ENCODE measurements around the gene LIN7B. TPM values are rescaled to one million over a fixed set of nuclear protein-coding genes. Genes with fewer than 3 reads are reported as not detected.

The LIN7B gene
- total RNA-seq, 1 experiment from 2014 or later = 15.9 TPM

DNA sequence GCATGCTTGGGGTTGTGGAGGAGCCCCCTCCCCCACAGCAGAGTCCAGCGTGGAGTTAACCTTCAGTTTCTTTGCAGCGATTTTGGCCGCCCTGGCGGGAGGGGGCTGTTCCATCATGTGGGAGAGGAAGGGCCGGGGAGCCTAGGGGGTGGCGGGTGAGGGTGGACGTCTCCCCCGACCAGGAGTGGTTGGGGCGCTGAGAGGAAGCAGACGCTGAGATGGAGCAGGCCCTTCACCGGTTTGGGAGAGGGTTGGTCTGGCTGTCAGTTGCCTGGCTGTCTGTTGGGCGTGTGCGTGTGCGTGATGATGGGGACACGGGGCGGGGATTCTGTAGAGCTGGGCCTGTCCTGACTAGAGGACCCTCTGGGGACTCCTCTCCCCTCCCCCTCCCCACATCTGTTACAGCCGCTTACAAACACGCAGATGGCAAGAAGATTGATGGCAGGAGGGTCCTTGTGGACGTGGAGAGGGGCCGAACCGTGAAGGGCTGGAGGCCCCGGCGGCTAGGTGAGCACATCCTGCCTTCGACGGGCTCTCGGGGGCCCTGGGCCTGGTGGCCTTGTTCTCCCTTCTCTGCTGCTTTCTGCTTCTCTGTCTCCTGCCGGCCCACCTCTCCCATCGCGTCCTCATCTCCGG, 9.8 kb upstream of the LIN7B start:
- Histone ChIP-seq H3K36me3 (peaks cover 91% of the 10 kb centered on the region), H3K27me3 (replicated peaks) (no peaks in the 10 kb centered on the region), H3K27ac (no peak overlapping the region), H3K9me3 (replicated peaks) (no peaks in the 10 kb centered on the region), H3K4me1 (replicated peaks) (peaks cover 5% of the 10 kb centered on the region), H3K4me3 (no peak overlapping the region)
- no peak for DNase-seq (ENCODE audit: low read depth in 1 of 2, low spot score in 2 of 2)

DNA sequence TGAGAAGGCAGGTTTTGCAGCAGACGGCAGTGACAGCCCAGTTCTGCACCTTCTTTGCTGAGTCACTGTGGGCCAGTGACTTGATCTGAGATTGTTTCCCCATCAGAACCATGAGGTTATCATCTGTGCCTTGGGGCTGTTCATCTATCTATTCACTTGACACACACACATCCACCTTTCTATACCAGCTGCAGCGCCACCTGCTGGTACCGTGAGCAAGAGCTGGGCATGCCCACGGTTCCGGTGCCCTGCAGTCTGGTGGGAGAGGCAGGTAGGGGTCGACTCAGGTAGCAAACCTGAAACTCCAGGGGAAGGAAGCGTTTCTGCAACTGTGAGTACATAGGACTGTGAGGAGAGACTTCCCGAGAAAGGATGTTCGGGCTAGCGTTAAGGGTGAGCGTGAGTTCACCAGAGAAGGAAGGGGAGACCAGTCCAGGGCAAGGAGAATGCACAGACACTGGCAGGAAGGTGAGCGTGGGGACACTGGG, 7.5 kb upstream of the LIN7B start:
- no peak overlapping the region for H3K27ac ChIP-seq
- H3K9me3 ChIP-seq (replicated peaks) = no peaks in the 10 kb centered on the region
- H3K4me3 ChIP-seq = no peak overlapping the region
- H3K4me1 ChIP-seq (replicated peaks) = peaks cover 26% of the 10 kb centered on the region
- no peaks in the 10 kb centered on the region for H3K27me3 ChIP-seq (replicated peaks)
- H3K36me3 ChIP-seq = peaks cover 77% of the 10 kb centered on the region
- peak in 1 of 2 experiments; percentile 69 for DNase-seq (ENCODE audit: low read depth in 1 of 2, low spot score in 2 of 2)

DNA sequence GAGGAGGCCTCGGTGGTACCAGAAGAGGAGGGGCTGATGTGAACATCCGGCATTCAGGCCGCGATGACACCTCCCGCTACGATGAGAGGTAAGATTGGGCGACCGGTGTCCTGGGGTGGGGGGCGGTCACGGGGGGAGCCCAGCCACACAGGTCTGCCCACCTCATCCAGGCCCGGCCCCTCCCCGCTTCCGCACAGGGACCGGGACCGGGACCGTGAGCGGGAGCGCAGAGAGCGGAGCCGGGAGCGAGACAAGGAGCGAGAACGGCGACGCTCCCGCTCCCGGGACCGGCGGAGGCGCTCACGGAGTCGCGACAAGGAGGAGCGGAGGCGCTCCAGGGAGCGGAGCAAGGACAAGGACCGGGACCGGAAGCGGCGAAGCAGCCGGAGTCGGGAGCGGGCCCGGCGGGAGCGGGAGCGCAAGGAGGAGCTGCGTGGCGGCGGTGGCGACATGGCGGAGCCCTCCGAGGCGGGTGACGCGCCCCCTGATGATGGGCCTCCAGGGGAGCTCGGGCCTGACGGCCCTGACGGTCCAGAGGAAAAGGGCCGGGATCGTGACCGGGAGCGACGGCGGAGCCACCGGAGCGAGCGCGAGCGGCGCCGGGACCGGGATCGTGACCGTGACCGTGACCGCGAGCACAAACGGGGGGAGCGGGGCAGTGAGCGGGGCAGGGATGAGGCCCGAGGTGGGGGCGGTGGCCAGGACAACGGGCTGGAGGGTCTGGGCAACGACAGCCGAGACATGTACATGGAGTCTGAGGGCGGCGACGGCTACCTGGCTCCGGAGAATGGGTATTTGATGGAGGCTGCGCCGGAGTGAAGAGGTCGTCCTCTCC, 6.3 kb upstream of the LIN7B start:
- Histone ChIP-seq H3K4me3 (no peak overlapping the region), H3K36me3 (peaks cover 68% of the 10 kb centered on the region), H3K9me3 (replicated peaks) (no peaks in the 10 kb centered on the region), H3K27ac (no peak overlapping the region), H3K27me3 (replicated peaks) (no peaks in the 10 kb centered on the region), H3K4me1 (replicated peaks) (peaks cover 26% of the 10 kb centered on the region)
- no peak for DNase-seq (ENCODE audit: low read depth in 1 of 2, low spot score in 2 of 2)

DNA sequence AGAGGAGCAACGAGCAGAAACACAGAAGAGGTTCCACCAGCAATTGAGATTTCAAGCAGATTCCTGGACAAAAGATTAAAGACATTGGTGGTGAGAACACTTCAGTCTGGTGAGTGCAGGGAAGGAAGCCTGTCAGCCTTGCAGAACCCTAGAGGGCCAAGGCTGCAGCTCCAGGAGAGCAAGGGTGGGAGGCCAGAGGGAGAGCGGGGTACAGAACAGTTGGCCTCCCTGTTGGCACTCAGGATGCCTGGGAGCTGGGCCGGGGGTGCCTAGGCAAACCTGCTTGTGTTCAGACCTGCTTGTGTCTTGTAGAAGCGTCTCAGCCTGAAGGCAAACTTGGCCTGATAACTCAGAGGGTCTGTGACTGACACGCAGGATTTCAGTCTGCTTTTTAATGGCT, 5.1 kb upstream of the LIN7B start:
- Histone ChIP-seq H3K27me3 (replicated peaks) (no peaks in the 10 kb centered on the region), H3K36me3 (peaks cover 60% of the 10 kb centered on the region), H3K27ac (no peak overlapping the region), H3K9me3 (replicated peaks) (peaks cover 2% of the 10 kb centered on the region), H3K4me3 (no peak overlapping the region), H3K4me1 (replicated peaks) (peaks cover 30% of the 10 kb centered on the region)
- no peak for DNase-seq (ENCODE audit: low read depth in 1 of 2, low spot score in 2 of 2)

DNA sequence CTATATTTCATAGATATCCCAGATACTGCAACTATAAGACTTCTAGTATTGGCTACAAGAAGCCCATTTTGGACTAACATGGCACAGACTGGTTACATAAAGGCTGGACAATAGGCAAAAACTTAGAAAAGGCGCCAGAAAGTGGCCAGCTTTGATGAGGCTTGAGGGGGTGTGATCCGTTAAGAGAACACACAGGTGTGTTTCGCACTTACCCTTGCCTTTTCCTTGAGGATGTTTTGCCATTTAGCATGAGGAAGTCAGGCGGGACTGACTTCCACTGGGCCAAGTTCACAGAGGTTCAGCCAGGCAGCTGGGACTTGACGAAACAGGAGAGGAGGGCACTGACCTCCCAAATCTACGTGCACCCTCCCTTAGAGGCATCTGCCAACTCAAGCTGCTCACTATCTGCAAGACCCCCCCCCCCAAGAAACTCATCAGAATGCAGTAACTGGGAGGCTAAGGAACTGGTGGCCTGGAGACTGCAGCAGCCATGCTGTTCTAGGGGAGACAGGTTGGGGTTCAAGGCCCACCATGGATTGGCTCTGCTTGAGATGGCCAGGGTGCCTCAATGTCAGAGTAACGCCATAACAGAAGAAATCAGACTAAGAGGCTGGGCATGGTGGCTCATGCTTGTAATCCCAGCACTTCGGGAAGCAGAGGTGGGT, 4.5 kb upstream of the LIN7B start:
- Histone ChIP-seq H3K27ac (no peak overlapping the region), H3K9me3 (replicated peaks) (peaks cover 3% of the 10 kb centered on the region), H3K4me1 (replicated peaks) (peaks cover 33% of the 10 kb centered on the region), H3K27me3 (replicated peaks) (no peaks in the 10 kb centered on the region), H3K4me3 (no peak overlapping the region), H3K36me3 (peaks cover 55% of the 10 kb centered on the region)
- DNase-seq (ENCODE audit: low read depth in 1 of 2, low spot score in 2 of 2) = no peak

DNA sequence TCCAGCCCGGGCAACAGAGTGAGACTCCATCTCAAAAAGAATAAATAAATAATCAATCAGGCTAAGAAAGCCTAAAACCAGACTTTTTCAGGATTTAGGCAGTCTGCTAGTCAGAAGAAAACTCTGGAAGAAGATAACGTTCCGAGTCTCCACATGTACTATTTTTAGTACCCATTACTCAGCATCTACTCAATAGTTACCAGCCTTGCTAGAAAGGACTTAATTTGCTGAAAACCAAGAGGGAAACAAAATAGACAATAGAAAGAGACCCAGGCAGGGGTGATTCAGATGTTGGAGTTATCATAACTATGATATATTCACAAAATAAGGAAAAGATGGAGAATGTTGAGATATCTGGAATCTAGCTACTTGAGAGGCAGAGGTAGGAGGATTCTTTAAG, 3.6 kb upstream of the LIN7B start:
- Histone ChIP-seq H3K9me3 (replicated peaks) (peaks cover 3% of the 10 kb centered on the region), H3K4me3 (no peak overlapping the region), H3K27me3 (replicated peaks) (no peaks in the 10 kb centered on the region), H3K27ac (no peak overlapping the region), H3K36me3 (peaks cover 46% of the 10 kb centered on the region), H3K4me1 (replicated peaks) (peaks cover 41% of the 10 kb centered on the region)
- no peak for DNase-seq (ENCODE audit: low read depth in 1 of 2, low spot score in 2 of 2)

DNA sequence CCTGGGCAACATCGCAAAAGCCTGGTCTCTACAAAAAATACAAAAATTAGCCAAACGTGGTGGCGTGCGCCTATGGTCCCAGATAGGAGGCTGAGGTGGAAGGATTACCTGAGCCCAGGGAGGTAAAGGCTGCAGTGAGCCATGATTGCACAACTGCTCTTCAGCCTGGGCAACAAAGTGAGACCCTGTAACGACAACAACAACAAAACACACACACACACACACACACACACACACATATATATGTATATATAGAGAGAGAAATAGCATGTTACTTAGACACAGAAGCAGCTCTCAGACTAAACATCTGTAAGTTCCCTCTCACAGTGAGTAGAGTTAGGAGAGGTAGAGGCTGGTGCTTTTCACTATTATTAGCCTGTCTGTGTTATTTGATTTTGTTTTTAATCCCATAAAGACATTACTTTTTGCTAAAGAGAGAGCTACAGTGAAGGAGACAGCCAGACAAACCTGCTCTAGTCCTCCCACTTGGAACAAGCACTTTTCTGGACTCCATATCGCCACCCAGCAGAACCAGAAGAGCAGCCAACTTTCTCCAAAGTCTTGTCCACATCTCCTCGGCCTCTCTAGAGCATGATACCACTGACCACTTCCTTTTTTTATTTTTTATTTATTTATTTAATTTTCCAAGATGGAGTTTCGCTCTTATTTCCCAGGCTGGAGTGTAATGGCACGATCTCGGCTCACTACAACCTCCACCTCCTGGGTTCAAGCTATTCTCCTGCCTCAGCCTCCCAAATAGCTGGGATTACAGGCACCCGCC, 2.8 kb upstream of the LIN7B start:
- peaks cover 3% of the 10 kb centered on the region for H3K9me3 ChIP-seq (replicated peaks)
- no peak for DNase-seq (ENCODE audit: low read depth in 1 of 2, low spot score in 2 of 2)
- H3K27me3 ChIP-seq (replicated peaks) = no peaks in the 10 kb centered on the region
- H3K4me1 ChIP-seq (replicated peaks) = peaks cover 41% of the 10 kb centered on the region
- no peak overlapping the region for H3K4me3 ChIP-seq
- no peak overlapping the region for H3K27ac ChIP-seq
- peaks cover 43% of the 10 kb centered on the region for H3K36me3 ChIP-seq

DNA sequence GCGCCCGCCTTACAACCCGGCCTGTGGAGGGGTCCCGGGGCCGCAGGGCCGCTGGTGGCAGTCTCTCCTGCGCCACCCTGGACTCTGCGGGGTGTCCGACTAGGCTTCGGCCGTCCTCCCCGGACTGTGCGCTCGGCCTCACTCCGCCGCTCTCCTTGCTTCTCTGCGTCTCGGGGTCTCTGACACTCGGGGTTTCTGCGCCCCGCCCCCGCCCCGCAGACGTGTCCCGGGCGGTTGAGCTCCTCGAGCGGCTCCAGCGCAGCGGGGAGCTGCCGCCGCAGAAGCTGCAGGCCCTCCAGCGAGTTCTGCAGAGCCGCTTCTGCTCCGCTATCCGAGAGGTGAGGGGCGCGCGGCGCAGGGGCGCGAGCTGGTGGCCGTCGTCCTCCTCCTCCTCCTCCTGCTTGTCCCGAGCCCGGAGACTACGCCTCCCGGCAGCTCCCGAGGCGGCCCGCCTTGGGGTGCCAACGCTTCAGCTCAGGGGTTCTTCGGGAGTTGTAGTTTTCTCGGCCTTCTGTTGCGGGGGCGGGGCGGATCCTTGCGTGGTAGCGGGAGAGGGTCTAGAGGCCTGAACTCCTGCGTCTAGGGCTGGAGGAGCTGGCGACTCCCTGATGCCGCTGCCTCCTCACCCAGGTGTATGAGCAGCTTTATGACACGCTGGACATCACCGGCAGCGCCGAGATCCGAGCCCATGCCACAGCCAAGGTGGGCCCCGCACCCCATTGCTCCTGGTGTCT, 627 bp downstream of the LIN7B start:
- DNase-seq (ENCODE audit: low read depth in 1 of 2, low spot score in 2 of 2) = peak; percentile 62 to 68
- peaks cover 1% of the 10 kb centered on the region; the same call in 1 of the 2 replicates for H3K27me3 ChIP-seq (replicated peaks)
- H3K4me1 ChIP-seq (replicated peaks) = peaks cover 49% of the 10 kb centered on the region
- peaks cover 3% of the 10 kb centered on the region for H3K9me3 ChIP-seq (replicated peaks)
- H3K27ac ChIP-seq = peak overlapping the region; percentile 45; the same call in 1 of the 2 replicates
- peaks cover 9% of the 10 kb centered on the region for H3K36me3 ChIP-seq
- H3K4me3 ChIP-seq = peak overlapping the region; percentile 74

DNA sequence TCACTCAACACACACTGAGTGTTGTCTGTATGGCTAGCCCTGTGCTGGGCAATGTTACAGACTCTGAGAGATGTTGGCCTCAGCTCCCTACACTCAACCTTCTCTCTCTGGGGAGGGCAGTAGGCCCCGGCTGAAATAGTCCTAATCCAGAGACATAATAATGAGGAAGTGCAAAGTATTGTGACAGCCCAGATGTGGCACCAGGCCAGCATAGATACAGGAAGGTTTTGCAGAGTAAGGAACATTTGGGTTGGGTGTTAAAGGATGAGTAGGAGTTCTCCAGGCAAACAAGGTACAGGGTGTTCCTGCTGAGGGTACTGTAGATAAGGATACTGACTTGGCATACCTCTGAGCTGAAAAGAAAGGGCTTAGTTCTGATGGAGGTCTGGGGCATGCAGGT, 2.4 kb downstream of the LIN7B start:
- H3K9me3 ChIP-seq (replicated peaks) = peaks cover 3% of the 10 kb centered on the region
- H3K4me1 ChIP-seq (replicated peaks) = peaks cover 38% of the 10 kb centered on the region
- no peak overlapping the region for H3K27ac ChIP-seq
- no peak for DNase-seq (ENCODE audit: low read depth in 1 of 2, low spot score in 2 of 2)
- H3K36me3 ChIP-seq = peaks cover 9% of the 10 kb centered on the region
- peaks cover 8% of the 10 kb centered on the region for H3K27me3 ChIP-seq (replicated peaks)
- H3K4me3 ChIP-seq = no peak overlapping the region

DNA sequence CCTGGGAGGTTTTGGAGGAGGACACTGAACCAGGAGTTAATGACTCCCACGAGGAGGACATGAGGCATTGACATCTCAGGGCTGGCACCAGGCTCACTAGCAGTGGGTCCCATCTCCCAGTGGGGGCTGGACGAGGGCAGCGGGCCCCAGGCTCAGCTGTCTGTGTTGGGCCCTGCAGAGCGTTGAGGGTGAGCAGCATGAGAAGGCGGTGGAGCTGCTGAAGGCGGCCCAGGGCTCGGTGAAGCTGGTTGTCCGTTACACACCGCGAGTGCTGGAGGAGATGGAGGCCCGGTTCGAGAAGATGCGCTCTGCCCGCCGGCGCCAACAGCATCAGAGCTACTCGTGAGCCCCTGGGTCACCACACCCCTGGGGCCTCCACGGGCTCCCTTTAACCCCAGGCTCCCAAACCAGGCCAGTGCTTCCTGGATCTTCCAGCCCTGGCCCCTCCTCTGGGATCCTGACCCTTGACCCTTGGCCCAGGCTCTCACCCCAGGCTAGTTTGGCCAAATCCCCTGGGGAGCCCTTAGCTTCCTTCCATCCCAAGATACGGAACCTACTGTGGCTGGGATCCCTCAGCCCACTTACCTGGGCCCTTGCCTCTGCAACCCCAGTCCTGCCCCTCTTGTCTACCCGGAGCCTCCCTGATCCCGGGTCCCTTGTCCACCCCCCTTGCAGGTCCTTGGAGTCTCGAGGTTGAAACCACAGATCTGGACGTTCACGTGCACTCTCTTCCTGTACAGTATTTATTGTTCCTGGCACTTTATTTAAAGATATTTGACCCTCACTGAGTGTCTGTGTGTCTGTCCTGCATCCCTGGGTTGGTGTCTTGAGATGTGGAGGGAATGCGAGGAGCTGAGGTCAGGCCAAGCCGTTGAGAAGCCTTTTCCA, 3.8 kb downstream of the LIN7B start:
- Histone ChIP-seq H3K27ac (peak overlapping the region; percentile 76; the same call in 1 of the 2 replicates), H3K9me3 (replicated peaks) (peaks cover 3% of the 10 kb centered on the region), H3K4me3 (peak overlapping the region; percentile 58)

DNA sequence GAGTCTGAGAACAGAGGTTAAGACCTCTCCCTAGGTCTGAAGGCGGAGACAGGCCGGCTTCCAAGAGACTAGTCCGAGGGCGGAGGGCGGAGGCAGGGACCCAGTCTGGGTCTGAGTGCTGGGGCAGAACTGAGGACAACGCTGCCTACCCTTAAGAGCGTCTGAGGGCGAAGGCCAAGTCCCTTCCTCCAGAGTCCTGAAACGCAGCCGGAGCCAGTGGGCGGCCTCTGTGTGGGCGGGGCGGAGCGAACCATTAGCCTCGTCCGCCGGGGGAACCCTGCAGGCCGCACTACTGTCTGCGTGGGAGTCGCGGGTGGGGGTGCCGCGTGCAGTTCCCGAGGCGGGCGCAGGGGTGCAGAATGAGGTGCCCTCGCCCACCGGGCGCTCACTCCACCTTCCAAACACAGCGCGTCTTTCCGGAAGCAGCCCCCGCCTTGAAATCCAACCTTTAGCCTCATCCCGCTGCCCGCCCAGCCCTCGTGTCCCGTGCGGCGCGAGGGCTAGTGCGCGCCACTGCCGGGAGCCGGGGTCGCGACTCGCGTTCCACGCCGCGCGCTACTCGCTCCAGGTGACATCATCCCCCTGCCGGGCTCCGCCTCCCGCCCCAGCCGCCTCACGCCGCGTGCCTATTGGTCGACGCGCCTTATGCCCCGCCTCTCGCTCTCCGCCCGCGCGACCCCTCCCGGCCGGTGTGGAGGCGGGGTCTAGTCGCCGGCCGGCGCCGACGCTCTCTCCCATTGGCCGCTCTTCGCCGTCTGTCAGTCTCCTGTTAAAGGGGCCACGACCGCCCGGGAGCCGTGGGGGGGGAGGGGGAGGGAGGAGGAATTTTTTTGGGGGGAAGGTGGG, 4.6 kb downstream of the LIN7B start, which contains the start of gene C19orf73:
TSS of gene C19orf73 (minus strand) at position 579 of the 846 bp plus-strand sequence. CDS start at position 458, 121 bp downstream.
- peaks cover 8% of the 10 kb centered on the region for H3K27me3 ChIP-seq (replicated peaks)
- H3K36me3 ChIP-seq = peaks cover 9% of the 10 kb centered on the region
- DNase-seq (ENCODE audit: low read depth in 1 of 2, low spot score in 2 of 2) = peak; percentile 94 to 95

More for the DNA sequence above, 3.8 kb downstream of the LIN7B start:
- peaks cover 38% of the 10 kb centered on the region for H3K4me1 ChIP-seq (replicated peaks)
- peaks cover 9% of the 10 kb centered on the region for H3K36me3 ChIP-seq
- H3K27me3 ChIP-seq (replicated peaks) = peaks cover 8% of the 10 kb centered on the region
- no peak for DNase-seq (ENCODE audit: low read depth in 1 of 2, low spot score in 2 of 2)

More for the DNA sequence above, 4.6 kb downstream of the LIN7B start, which contains the start of gene C19orf73:
- H3K4me3 ChIP-seq = peak within 1 kb of the TSS; percentile 58
- H3K27ac ChIP-seq = peak within 1 kb of the TSS; percentile 76
- peaks cover 3% of the 10 kb centered on the region for H3K9me3 ChIP-seq (replicated peaks)
- H3K4me1 ChIP-seq (replicated peaks) = peaks cover 36% of the 10 kb centered on the region
